NCI-H2227 (cell line): Measurements from ENCODE around the gene EEF1AKMT3.
A peak's percentile ranks its signal among the peaks of the same experiment; 100 is the strongest.

Experiments used
- DNase-seq: peaks from one replicate; lab custom pipeline; 2025; ENCODE audit not compliant: unreplicated experiment; lab: John Stamatoyannopoulos, UW

EEF1AKMT3 gene

DNA sequence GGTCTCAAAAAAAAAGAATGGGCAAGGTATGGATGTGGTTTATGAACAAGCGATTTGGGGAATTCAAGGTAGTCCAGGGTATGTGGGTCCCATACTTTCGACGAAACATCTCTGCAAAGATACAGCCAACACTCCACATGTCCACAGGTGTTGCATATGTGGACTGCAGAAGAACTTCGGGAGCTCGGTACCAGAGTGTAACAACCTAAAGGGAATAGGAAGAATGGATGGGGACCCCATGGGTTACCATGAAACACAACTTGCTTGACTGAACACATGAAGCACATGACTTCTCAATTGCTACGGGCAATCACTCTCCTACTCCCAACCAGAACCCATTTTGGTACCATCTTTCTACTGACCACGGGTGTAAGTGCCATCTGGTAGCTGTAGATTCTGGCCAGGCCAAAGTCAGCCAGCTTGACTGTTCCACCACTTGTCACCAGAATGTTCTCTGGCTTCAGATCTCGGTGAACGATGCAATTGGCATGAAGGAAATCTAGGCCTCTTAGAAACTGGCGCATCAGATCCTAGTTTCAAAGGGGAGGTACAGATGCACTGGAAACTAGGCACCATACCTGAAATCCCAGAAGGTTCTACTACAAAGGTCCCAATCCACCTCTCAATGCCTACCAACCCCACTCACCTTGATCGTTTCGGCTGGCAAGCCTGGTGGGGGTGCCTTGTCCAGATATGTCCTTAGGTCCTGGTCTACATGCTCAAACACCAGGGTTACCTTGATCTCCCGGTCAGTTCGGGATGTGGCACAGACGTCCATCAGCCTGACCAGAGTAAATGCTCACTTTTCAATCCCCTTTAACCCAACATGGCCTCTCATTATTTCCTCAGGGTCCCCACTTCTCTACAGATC is 21.6 kb upstream of the EEF1AKMT3 start:
- DNase-seq: no peak

DNA sequence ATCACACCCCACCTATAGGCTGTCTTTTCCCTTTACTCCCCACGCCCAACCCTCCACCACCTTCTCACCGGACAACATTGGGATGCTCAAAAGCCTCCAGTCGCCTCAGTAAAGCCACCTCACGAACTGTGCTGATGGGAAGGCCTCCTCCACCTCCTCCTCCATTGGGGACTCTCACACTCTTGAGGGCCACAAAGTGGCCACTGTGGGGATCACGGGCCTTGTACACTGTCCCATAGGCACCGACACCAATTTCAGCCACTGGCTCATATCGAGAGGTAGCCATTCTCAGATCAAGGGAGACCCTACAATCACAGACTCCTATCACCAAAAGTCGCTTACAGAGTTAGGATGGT is 21.0 kb upstream of the EEF1AKMT3 start:
- no peak for DNase-seq

DNA sequence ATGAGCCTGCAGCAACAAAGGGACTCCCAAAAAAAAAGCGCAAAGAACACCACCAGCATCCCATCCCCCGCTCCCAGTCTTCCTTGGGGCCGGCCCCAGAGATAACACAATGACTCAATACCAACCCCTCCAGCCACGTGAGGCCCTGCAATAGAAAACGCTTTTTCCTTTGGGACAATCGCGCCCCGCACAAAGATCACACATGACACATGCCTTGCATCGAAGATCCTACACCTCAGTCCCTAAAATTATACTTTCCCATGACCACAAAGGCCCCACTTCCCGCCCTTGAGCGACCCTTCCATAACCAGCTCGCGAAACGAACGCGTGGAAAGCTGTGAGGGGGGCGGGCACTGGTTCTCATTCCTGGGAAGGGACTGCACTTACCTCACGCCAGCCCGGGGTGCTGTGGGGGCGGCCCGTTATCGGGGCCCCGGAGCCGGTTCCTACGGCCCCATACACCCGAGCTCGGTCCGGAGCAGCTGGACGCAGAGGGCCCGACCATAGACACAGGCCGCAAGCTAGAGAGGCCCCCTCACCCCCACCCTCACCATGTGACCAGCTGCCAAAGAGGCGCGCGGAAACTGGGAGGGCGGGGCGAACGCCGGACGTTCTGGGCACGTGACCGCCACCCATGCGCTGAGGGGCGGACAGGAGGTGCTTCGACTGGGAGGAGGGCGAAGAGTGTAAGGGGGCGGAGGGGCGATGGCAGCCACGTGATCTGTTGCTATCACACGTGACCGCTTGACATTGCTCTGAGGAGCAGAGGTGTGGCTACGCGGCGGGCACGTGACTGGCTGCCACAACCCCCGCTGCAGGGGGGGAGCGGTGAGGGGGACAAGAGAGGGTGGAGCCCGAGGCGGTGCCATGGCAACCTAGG is 20.4 kb upstream of the EEF1AKMT3 start, which contains the start of gene CDK4:
Gene CDK4 (minus strand): TSS at position 523 of the 880 bp plus-strand sequence. CDS start 593 bp downstream, outside the sequence.
- DNase-seq: peak; percentile 98

DNA sequence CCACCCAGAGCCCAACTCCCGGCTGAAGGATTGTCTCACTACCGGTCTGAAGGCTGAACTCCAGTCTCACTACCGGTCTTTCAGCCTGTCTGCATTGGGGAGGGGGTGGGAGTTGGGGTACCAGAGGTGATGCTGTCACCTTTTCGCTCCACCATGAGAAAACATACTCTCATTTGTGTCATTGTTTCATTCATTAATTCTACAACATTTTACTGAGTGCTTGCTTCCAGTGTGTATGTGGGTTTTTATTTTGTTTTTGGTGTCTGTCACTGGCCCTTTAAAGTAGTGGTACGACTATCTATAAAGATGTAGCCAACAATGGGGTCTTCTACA is 19.8 kb upstream of the EEF1AKMT3 start:
- DNase-seq: no peak

DNA sequence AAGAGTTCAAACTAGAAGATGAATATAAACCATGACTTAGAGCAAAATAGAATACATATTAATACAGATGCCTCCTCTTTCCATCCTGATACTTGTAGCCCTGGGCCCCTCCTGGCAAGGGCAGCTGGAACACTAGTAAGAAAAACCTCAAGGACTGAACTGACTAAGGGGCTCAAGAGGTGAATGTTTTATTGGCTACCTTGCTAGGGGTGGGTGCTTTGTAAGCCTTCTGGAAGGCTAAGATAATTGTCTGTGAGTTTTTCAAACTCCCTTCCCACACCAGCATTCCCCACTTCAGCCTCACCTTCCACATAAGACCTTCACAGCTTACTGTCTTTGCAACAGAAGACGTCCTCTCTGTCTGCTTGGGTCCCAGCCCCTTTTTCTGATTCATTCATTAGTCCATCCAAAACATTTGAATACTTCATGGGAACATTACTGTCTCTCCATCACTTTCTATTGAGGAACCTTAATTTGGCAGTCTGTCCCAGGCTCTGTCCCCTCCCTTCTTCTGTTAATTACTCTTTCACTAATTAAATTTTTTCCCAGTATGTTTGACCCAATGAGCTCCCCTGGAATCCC is 18.6 kb upstream of the EEF1AKMT3 start:
- DNase-seq: no peak

DNA sequence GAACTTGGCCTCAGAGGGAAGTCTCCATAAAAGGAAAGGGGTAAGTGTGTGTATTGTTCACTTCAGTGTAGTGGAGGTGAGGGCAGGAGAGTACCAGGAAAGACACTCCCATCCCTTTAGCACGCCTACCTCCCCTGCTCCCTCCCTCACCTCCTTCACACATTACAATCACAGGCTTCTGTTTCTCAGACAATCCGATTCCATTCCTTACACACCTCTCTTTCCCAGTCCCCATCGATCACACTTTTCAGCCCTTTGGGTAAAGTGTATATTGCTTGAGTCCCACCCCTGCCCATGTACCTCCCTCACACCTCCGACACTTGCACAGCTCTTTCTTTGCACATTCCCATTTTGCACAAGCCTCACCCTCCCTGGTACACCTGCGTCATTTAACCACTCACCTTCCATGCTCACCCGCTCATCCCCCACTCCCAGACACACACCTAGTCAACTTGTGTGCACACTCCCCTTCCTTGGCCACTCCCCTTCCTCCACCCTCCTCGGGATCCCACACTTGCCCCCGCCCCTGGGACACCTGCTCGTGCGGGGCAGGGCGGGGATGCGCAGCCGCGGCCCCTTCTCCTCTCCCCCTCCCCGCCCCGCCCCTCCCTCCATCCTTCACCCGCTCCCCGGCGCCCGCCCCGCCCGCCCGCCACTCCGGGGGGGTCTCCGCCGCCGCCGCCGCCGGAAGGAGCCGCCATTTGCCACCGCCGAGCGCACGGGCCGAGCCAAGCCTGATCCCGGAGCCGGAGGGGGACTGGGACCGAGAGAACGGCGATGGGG is 17.8 kb upstream of the EEF1AKMT3 start, which contains the start of gene MARCHF9:
Gene MARCHF9 (plus strand): TSS at position 693 of the 783 bp plus-strand sequence. CDS start 426 bp downstream, outside the sequence.
- peak; percentile 84 for DNase-seq

DNA sequence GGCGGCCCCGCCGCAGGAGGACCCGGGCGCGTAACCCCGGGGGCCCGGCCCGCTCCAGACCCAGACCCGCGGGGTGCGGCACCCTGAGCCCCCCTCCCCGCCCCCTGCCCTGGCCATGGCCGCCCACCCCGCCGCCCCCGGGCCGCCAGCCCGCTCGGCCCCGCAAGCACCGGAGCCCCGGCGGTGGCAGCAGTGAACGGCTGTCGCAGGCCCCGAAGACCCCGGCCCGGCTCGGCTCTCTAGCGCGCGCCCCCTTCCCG is 17.3 kb upstream of the EEF1AKMT3 start:
- DNase-seq: no peak

DNA sequence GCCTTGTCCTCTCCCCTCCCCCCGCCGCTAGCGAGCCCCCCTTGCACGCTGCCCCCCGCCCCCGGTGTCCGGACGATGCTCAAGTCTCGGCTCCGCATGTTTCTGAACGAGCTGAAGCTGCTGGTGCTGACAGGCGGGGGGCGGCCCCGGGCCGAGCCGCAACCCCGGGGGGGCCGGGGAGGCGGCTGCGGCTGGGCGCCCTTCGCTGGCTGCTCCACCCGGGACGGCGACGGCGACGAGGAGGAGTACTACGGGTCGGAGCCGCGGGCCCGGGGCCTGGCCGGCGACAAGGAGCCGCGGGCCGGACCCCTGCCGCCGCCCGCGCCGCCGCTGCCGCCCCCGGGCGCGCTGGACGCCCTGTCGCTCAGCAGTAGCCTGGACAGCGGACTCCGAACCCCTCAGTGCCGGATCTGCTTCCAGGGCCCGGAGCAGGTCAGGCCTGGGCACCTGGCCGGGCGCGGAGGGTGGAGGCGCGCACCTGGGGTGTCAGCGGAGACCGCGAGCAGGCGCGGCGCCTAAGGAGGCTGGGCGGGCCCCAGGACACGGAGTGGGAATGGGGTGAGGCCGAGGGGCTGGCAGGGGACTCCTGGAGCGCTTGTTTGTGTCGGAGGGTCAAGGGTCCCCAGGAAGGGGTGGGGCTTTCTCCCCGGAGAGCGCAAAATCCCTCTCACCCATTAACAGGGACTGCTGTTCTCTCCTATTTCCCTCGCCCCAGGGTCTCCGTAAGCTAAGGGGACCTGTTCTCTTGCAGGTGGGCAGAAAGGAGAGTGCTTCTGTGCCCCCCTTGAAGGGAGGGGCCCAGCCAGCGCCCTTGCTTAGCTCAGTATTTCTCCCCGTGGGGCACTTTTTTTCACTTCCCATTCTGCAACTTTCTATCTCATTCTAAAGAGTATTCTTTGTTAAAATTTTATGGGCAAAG is 16.7 kb upstream of the EEF1AKMT3 start:
- no peak for DNase-seq

DNA sequence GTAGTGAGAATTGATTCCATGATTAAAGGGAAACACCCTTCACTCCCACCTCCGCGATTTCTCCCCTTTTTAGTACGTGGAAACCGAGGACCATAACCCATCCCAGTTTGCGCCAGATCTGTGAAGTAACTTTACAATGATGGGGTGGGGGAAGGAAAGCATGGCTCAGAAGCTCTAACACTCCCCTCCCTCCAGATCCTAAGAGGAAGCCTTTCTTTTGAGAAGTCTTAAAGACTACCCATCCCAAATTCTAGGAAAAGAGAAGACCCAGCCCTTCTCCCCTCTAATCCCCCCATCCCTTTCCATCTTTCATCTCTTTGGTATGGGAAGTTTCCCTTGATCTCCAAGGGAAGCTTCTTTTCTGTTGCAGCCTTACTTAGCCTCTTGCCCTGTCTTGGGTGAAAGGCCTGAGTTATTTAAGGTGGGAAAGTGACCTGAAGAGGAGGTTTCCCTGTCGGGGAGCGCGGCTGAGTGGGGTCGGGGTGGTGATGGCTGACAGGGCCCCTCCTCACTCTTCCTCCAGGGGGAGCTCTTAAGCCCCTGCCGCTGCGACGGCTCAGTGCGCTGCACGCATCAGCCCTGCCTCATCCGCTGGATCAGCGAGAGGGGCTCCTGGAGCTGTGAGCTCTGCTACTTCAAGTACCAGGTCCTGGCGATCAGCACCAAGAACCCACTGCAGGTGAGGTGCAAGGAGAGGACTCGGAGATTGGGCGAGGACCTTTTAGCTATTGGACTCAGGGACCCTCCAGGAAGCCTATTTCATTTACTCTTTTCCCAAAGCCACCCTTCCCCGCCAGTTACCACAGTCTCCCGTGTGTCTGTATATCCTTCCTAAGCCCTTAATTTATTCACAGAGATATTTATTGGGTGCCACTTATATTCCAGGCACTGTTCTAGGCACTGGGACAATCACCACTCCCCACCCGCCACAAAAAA is 15.7 kb upstream of the EEF1AKMT3 start:
- peak; percentile 57 for DNase-seq

DNA sequence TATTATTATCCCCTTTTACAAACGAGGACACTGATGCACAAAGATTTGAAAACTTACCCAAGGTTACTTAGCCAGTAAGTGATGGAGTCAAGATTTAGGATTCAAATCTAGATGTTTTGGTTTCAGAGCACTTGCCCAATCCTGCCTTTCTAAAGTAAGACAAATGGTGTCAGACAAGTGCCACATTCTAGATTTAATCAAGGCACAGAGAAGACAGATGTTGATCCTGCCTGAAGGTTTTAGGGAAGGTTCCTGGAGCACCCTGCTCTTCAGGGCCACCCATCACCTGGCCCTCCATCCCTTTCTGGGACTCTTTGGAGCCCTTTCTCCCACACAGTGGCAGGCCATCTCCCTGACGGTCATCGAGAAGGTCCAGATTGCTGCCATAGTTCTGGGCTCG is 14.6 kb upstream of the EEF1AKMT3 start:
- DNase-seq: no peak

DNA sequence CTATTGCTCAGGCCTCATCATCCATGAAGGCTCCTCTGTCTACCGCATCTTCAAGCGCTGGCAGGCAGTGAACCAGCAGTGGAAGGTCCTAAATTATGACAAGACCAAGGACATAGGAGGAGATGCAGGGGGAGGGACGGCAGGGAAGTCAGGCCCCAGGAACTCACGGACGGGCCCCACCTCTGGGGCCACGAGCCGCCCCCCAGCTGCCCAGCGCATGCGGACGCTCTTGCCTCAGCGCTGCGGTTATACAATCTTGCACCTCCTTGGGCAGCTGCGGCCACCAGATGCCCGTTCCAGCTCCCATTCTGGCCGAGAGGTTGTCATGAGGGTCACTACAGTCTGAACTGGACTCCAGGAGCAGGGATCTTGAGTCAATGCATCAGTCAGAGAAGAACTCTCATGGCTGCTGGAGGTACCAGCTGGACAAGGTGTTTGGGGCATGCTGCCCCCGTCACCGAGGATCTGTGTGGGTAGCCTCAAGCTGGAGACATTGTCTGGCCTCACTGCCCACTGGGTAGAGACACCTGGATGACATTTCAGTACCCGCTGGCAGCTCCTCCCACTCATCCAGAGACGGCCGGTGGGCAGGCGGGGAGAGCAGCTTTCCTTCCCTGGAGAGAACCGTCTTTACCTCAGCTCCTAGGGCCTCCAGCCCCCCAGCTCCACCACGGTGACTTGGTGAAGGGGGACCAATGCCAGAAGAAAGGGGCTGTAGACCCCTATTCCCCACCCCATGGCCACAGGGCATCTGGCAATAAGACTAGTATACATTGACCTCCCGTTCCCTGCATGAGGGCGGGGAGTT is 13.7 kb upstream of the EEF1AKMT3 start:
- no peak for DNase-seq

DNA sequence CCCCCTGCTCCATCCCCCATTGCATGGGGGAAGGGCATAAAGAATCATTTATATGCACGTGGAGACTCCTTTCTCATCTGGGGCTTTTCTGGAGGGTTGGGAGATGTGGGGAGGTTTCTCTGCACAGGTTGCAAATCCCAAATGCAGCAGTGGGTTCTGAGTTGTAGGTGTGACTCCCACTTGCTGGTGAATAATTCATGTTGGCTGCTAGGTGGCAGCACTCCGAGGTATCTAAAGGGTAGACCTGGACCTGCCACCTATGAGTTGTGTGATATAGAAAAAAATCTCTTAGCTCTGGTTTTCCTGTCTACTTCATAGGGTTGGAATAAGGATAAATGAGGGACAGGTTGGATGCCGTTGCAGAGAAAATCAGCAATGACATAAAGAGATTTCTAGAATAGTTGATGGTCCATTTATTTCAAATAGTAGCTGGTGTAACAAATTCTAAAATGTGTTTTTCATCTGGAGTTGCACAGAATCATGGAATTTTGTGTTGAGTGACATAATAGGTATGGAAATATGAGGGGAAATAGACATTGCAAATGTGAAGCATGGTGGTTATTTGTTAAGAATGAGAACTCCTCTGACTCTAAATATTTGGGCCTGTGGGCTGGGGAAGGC is 12.9 kb upstream of the EEF1AKMT3 start:
- DNase-seq: peak; percentile 20

DNA sequence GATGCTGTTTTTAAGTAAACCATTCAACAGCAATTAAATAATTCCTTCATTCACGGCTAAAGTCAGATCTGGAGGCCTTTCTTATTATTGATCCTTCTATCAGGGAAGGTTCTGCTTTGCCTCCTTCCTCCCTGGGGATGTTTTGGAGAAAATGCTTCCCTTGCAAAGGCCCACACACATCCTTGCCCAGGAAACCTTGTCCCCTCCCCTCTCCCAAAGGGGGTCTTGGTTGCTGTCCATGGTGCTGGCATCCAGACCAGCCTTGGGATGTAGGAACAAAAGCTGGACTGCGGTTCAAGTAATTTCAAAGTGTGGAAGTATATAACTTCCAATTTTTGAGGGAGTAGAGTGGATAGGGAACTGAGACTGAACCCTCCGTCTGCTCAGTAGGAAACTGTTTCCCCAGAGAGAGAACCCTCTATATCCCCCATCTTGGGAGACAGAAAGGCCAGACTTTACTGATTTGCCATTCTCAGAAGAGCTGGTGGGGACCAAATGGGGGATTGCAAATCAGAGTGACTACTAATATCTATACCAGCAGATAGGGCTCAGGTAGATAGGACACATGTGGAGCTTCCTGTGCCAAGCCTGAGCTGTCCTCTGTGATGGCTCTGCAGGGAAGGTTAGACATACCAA is 11.9 kb upstream of the EEF1AKMT3 start:
- DNase-seq: no peak

DNA sequence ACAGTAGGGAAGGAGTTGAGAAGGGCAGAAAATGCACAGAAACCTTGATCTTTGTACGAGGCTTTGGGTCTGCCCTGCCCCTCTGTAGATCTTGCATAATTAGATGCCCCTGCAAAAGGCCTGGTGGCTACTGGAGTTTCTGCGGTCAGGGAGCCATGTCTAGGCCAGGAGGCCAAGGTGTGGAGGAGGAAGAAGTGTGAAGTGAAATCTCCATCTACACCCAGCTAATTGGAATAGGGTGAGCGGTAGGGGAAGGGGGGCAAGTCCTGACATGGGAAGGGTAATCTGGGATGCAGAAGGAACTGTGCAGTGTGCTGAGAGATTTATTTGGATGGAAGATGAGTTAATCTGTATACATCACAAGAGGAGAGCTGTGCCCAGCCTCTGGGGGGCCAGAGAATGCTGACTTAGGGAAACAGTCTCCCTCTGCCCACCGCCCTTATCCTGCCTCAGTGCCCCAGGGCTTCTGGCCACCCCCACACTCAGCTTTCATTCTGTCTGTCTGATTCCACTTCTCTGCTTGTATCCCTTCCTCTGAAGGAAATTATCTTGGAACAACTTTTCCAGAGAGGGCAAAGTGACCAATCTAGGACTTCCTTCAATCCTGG is 10.9 kb upstream of the EEF1AKMT3 start:
- no peak for DNase-seq

DNA sequence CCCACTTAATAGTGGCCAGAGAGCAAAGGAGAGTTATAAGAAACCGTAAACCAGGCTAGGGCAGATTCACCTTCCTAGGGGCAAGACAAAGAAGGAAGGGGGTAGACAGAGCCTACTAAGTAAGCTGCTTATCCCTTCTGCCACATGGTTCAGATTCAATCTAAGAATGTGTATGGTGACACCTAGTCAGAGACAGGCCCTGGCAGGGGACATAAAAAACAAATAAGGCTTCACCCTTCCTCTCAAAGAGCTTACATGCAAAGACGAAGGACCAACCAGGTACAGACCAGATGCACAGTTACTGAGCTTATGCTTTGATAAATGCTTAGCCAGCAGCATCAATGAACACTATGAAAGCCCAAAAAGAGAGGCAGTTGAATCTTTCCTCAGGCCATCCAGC is 10.0 kb upstream of the EEF1AKMT3 start:
- no peak for DNase-seq

DNA sequence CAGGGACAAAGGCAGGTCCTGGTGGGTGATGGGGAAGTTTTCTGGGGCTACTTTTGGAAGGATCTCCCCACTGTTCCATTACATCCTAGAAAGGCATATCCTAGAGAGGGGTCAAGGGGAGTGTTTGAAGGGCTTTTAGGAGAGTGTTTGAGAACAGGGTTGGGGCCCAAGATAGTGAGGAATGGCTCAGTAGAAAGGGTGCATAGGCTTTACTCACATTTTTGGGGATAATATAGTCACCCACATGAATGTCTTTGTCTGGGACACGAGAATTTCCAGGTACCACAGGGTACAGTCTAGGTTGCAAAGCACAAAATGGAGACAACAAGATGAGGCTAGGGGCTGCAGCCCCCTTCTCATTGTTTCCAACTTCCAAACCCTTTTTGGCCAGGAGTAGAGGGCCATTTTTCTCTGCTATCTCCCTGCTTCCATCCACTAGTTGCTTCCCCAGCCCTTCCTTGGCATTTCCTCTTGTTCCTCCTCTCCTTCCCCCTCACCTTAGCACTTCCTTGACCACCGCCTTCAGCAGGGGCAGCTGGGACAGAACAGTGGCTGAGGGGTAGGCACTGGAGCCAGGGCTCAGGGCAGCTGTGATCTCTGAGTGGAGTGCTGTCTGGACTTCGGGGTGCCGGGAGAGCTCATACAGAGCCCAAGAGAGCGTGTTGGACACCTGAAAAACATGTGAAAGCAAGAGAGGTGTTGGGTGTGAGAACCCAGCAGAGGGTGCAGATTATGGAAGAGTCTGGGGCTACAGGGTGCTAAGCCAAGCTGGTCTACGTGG is 8.3 kb upstream of the EEF1AKMT3 start:
- DNase-seq: no peak
